HFF-Myc (cell line): ENCODE results near the gene LTA4H.

Experiments
- DNase-seq: peaks from one replicate; pipeline ENCODE4 v3.0.0-alpha.2; 2011; ENCODE audit warnings: low read depth; ENCODE audit errors: extremely low read depth
- H3K4me3 ChIP-seq: replicated peaks from 2 replicates; pipeline ENCODE4 v1.5.1; 2011; ENCODE audit warnings: low read depth, mild to moderate bottlenecking, control low read depth, low read length
- CTCF ChIP-seq: IDR thresholded peaks from 2 replicates; pipeline ENCODE4 v1.5.1; 2012; ENCODE audit warnings: mild to moderate bottlenecking, low read depth, low read length, control low read depth; ENCODE audit errors: missing control alignments

Gene LTA4H

GRCh38 chr12:96048393-96048969 lies 13.1 kb upstream of the LTA4H start:
- no peak for TF ChIP-seq CTCF
- H3K4me3 ChIP-seq, result no peak overlapping the region
- DNase-seq, result no peak

- DNase-seq, result no peak
- no peak overlapping the region for H3K4me3 ChIP-seq
- TF ChIP-seq CTCF, result no peak
Observed at GRCh38 chr12:96047229-96048211, 12.1 kb upstream of the LTA4H start.

- H3K4me3 ChIP-seq, result no peak overlapping the region
- no peak for TF ChIP-seq CTCF
- DNase-seq, result no peak
Observed at GRCh38 chr12:96046543-96047228, 11.3 kb upstream of the LTA4H start.

- H3K4me3 ChIP-seq, result no peak overlapping the region
- DNase-seq, result no peak
- TF ChIP-seq CTCF, result no peak
Observed at GRCh38 chr12:96045566-96045965, 10.2 kb upstream of the LTA4H start.

GRCh38 chr12:96044943-96045290 lies 9.5 kb upstream of the LTA4H start:
- DNase-seq, result no peak
- TF ChIP-seq CTCF, result no peak
- H3K4me3 ChIP-seq, result no peak overlapping the region

- no peak for TF ChIP-seq CTCF
- no peak for DNase-seq
- no peak overlapping the region for H3K4me3 ChIP-seq
Observed at GRCh38 chr12:96044017-96044942, 8.9 kb upstream of the LTA4H start.
